Measurements from ENCODE around the gene LYL1. TPM values are rescaled to one million over a fixed set of nuclear protein-coding genes. Genes with fewer than 3 reads are reported as not detected.

The LYL1 gene
- total and polyA plus RNA-seq, 2 of the 4 experiments (the other 2 are of a cell fraction), result 0.36 to 0.39 TPM

- H3K27ac ChIP-seq (ENCODE audit: insufficient read depth, low read length), result no peak overlapping the region
- no CpG with 5 or more reads among the region's 32 CpGs for WGBS, 2 experiments (ENCODE audit: extremely low coverage in 2 of 2, insufficient read length in 1 of 2)
- POLR2A ChIA-PET (ENCODE audit: unreplicated experiment), result no interaction called here
These were observed 32.1 kb downstream of the LYL1 start for GRCh38 chr19:13070425-13071140.

More at GRCh38 chr19:13070425-13071140, 32.1 kb downstream of the LYL1 start:
- H3K36me3 ChIP-seq (ENCODE audit: control insufficient read depth, insufficient read depth, low read length), result peaks cover 31% of the 10 kb centered on the region
- no peak overlapping the region for H3K4me3 ChIP-seq (ENCODE audit: insufficient read depth, low read depth, low read length)
- H2BK20ac ChIP-seq (ENCODE audit: low read depth, low read length), result no peak overlapping the region
- dilution Hi-C loops (cut with HindIII; ENCODE audit: low sequenced_read_pairs, unreplicated experiment), result no loop called here
- H4K20me1 ChIP-seq (ENCODE audit: insufficient read depth, low read length), result peaks cover 38% of the 10 kb centered on the region
- H2AFZ ChIP-seq (replicated peaks; ENCODE audit: low read length, poor library complexity), result no peak overlapping the region
- no peaks in the 10 kb centered on the region for H3K9me1 ChIP-seq (ENCODE audit: insufficient read depth, low read length)
- no peak overlapping the region for H3K18ac ChIP-seq (ENCODE audit: low read depth, low read length)
- H2AK9ac ChIP-seq (replicated peaks; ENCODE audit: low read depth, low read length, poor library complexity), result no peak overlapping the region
- no TSS peak for BruUV-seq (replicated peaks)
- no peak overlapping the region for H2AK5ac ChIP-seq (ENCODE audit: low read depth, low read length)
- CTCF ChIA-PET, result interaction anchor here (1.7 kb wide), 1 partner anchor 9 kb away, joined by 6 read pairs; no protein-coding TSS in a partner anchor
- no peak overlapping the region for H2BK15ac ChIP-seq (ENCODE audit: low read depth, low read length)
- H3K4me1 ChIP-seq (ENCODE audit: control insufficient read depth, insufficient read depth, low read length), result peaks cover 2% of the 10 kb centered on the region; the same call in 1 of the 2 replicates
- no peak for DNase-seq
- H3K23ac ChIP-seq (ENCODE audit: low read depth, low read length), result no peak overlapping the region
- H3K14ac ChIP-seq (replicated peaks; ENCODE audit: low read depth, low read length), result no peak overlapping the region
- no peak overlapping the region for H4K5ac ChIP-seq (ENCODE audit: low read depth, low read length)
- no peak overlapping the region for H2BK120ac ChIP-seq (ENCODE audit: low read depth, low read length)
- H3K9me3 ChIP-seq (ENCODE audit: control insufficient read depth, insufficient read depth, low read length), result no peaks in the 10 kb centered on the region
- intact Hi-C loops (cut with micrococcal nuclease), result no loop called here
- no peak overlapping the region for H3K4ac ChIP-seq (ENCODE audit: low read depth, low read length)
- no peak overlapping the region for H3K56ac ChIP-seq (ENCODE audit: extremely low read depth, insufficient read depth, low read length)
- no peaks in the 10 kb centered on the region for H3K27me3 ChIP-seq (ENCODE audit: control insufficient read depth, insufficient read depth, low read length)
- TF ChIP-seq FOS (IDR thresholded peaks at IDR 0.05; ENCODE audit: low read depth, low read length) (no peak), MAZ (IDR thresholded peaks at IDR 0.05; ENCODE audit: borderline replicate concordance, low read depth, low read length) (no peak), SMC3 (IDR thresholded peaks at IDR 0.05; ENCODE audit: low read depth, low read length) (no peak)
- TF ChIP-seq, protein P1, sequence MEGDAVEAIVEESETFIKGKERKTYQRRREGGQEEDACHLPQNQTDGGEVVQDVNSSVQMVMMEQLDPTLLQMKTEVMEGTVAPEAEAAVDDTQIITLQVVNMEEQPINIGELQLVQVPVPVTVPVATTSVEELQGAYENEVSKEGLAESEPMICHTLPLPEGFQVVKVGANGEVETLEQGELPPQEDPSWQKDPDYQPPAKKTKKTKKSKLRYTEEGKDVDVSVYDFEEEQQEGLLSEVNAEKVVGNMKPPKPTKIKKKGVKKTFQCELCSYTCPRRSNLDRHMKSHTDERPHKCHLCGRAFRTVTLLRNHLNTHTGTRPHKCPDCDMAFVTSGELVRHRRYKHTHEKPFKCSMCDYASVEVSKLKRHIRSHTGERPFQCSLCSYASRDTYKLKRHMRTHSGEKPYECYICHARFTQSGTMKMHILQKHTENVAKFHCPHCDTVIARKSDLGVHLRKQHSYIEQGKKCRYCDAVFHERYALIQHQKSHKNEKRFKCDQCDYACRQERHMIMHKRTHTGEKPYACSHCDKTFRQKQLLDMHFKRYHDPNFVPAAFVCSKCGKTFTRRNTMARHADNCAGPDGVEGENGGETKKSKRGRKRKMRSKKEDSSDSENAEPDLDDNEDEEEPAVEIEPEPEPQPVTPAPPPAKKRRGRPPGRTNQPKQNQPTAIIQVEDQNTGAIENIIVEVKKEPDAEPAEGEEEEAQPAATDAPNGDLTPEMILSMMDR (conservative IDR thresholded peaks at IDR 0.05; ENCODE audit: low read depth, low read length), result no peak
- H3K4me2 ChIP-seq (ENCODE audit: low read depth, low read length), result no peak overlapping the region
- H4K91ac ChIP-seq (ENCODE audit: insufficient read depth, low read depth, low read length), result no peak overlapping the region
- in situ Hi-C loops (cut with MboI; ENCODE audit: low sequenced_read_pairs), result no loop called here
- H3K79me1 ChIP-seq (ENCODE audit: low read depth in 1 of 2, low read length in 2 of 2), result peaks cover 18 to 53% of the 10 kb centered on the region in 2 experiments
- H2BK5ac ChIP-seq (ENCODE audit: low read depth, low read length, poor library complexity, severe bottlenecking), result no peak overlapping the region
- no peak for ATAC-seq (ENCODE audit: low read depth)
- no peak overlapping the region for H3K9ac ChIP-seq (ENCODE audit: low read depth, low read length)
- no peak overlapping the region for H4K8ac ChIP-seq (ENCODE audit: low read depth in 2 of 2, low read length in 2 of 2)
